ENCODE data around the gene CCT2. TPM values are rescaled to one million over a fixed set of nuclear protein-coding genes. Genes with fewer than 3 reads are reported as not detected.

Gene CCT2
- total and polyA plus RNA-seq, 9 of the 15 experiments (the other 6 are each of a cell fraction or from before 2014, with no cell fraction given): 341 to 738 (median 490) TPM

- no peak for TF ChIP-seq CREB5 (CRISPR knock-in tag; IDR thresholded peaks at IDR 0.05)
- peak; percentile 93 for TF ChIP-seq NFIX (CRISPR knock-in tag; IDR thresholded peaks at IDR 0.05; ENCODE audit: low read depth)
- TF ChIP-seq ZFP1 (CRISPR knock-in tag; IDR thresholded peaks at IDR 0.05): no peak
- TF ChIP-seq GMEB1 (CRISPR knock-in tag; IDR thresholded peaks at IDR 0.05): no peak
- no peak for TF ChIP-seq ZNF431 (CRISPR knock-in tag; IDR thresholded peaks at IDR 0.05)
- no peak for TF ChIP-seq NEUROD1 (IDR thresholded peaks at IDR 0.05; ENCODE audit: borderline replicate concordance, low read depth, low read length, partially characterized antibody)
- TF ChIP-seq ARID3A (IDR thresholded peaks at IDR 0.05; ENCODE audit: borderline replicate concordance, low read depth, low read length): no peak
Measured at GRCh38 chr12:69589082-69589481, 3.8 kb downstream of the CCT2 start (continued).
